ENCODE data around the gene GMDS.

GMDS gene

GRCh38 chr6:2030682-2031244 is 214.6 kb downstream of the GMDS start:
- DNase-seq = no peak

- DNase-seq = no peak
Measured at GRCh38 chr6:2029952-2030351, 215.5 kb downstream of the GMDS start.

GRCh38 chr6:2029130-2029794 is 216.1 kb downstream of the GMDS start:
- DNase-seq = no peak

- DNase-seq = no peak
Measured at GRCh38 chr6:2028457-2029038, 216.9 kb downstream of the GMDS start.

GRCh38 chr6:2026133-2026532 is 219.3 kb downstream of the GMDS start:
- DNase-seq = no peak

- no peak for DNase-seq
Measured at GRCh38 chr6:2021713-2022125, 223.7 kb downstream of the GMDS start.

GRCh38 chr6:2020909-2021308 is 224.5 kb downstream of the GMDS start:
- DNase-seq = no peak

GRCh38 chr6:2019051-2019450 is 226.4 kb downstream of the GMDS start:
- DNase-seq = no peak

- DNase-seq = no peak
Measured at GRCh38 chr6:2016040-2016439, 229.4 kb downstream of the GMDS start.

- no peak for DNase-seq
Measured at GRCh38 chr6:2008383-2008976, 236.9 kb downstream of the GMDS start.

GRCh38 chr6:2007165-2007564 is 238.2 kb downstream of the GMDS start:
- DNase-seq = no peak

GRCh38 chr6:2004888-2005287 is 240.5 kb downstream of the GMDS start:
- no peak for DNase-seq

- DNase-seq = no peak
Measured at GRCh38 chr6:2000962-2001361, 244.4 kb downstream of the GMDS start.

- DNase-seq = no peak
Measured at GRCh38 chr6:1997702-1998101, 247.7 kb downstream of the GMDS start.

GRCh38 chr6:1995636-1996035 is 249.8 kb downstream of the GMDS start:
- no peak for DNase-seq

- no peak for DNase-seq
Measured at GRCh38 chr6:1993042-1993441, 252.4 kb downstream of the GMDS start.

GRCh38 chr6:1991332-1991878 is 254.0 kb downstream of the GMDS start:
- no peak for DNase-seq

- DNase-seq = no peak
Measured at GRCh38 chr6:1988843-1989242, 256.6 kb downstream of the GMDS start.

GRCh38 chr6:1987640-1988039 is 257.8 kb downstream of the GMDS start:
- no peak for DNase-seq

GRCh38 chr6:1986454-1987243 is 258.8 kb downstream of the GMDS start:
- no peak for DNase-seq

GRCh38 chr6:1984346-1984994 is 260.9 kb downstream of the GMDS start:
- DNase-seq = no peak

- no peak for DNase-seq
Measured at GRCh38 chr6:1983850-1984249, 261.6 kb downstream of the GMDS start.

GRCh38 chr6:1972962-1973361 is 272.4 kb downstream of the GMDS start:
- no peak for DNase-seq

Measured in activated CD4-positive, alpha-beta T cell treated with anti-CD3 and anti-CD28 coated beads, Interleukin-10, Interleukin-2, amounts not matched to agents 100 ng/mL and 50 ng/mL, durations not matched to agents 16 hours and 8 hours (primary cell).